WTC11 (cell line): ENCODE measurements around the gene GLUD2. TPM values are rescaled to one million over a fixed set of nuclear protein-coding genes. Genes with fewer than 3 reads are reported as not detected.

Source experiments
- ATAC-seq: fragments of 200-7000 bp; cut with Tn5 transposase; 2 replicates; pipeline ENCODE4 v1.10.0; 2021; ENCODE audit warnings: mild to moderate bottlenecking, moderate library complexity
- CTCF ChIA-PET: fragments of 300-600 bp; sonication (Branson Sonifier 250); formaldehyde crosslinking; loops from one replicate; lab custom pipeline; 2021; ENCODE audit warnings: antibody characterized with exemption; lab: Charles Lee
- POLR2A ChIA-PET: fragments of 350-600 bp; sonication (Branson Sonifier 250); formaldehyde crosslinking; loops from one replicate; lab custom pipeline; 2021; ENCODE audit warnings: antibody characterized with exemption; lab: Charles Lee
- DNase-seq: peaks from one replicate; pipeline ENCODE4 v3.0.0; 2021; ENCODE audit warnings: low spot score
- H3K27ac Mint-ChIP-seq: 2 replicates; pipeline ENCODE4 v1.8.0; 2021; ENCODE audit warnings: mixed read lengths
- H3K27me3 Mint-ChIP-seq: 2 replicates; pipeline ENCODE4 v1.8.0; 2021; ENCODE audit warnings: low read depth, mild to moderate bottlenecking, moderate library complexity, mixed read lengths
- H3K36me3 Mint-ChIP-seq: 2 replicates; pipeline ENCODE4 v1.8.0; 2021; ENCODE audit warnings: mixed read lengths
- H3K4me1 Mint-ChIP-seq: 2 replicates; pipeline ENCODE4 v1.8.0; 2022; ENCODE audit warnings: mixed read lengths
- H3K4me3 Mint-ChIP-seq: 2 replicates; pipeline ENCODE4 v1.8.0; 2021; ENCODE audit warnings: mild to moderate bottlenecking, moderate library complexity, mixed read lengths
- H3K9me3 Mint-ChIP-seq: 2 replicates; pipeline ENCODE4 v1.8.0; 2021; ENCODE audit warnings: mixed read lengths
- CREM ChIP-seq: sonication (generic); formaldehyde crosslinking; IDR thresholded peaks from 2 replicates; pipeline ENCODE4 v1.8.1; 2022; ENCODE audit warnings: mild to moderate bottlenecking, missing genetic modification reagents, moderate library complexity
- ELF4 ChIP-seq: sonication (generic); formaldehyde crosslinking; IDR thresholded peaks from 2 replicates; pipeline ENCODE4 v1.8.1; 2022; ENCODE audit warnings: low read depth, mild to moderate bottlenecking, moderate library complexity, missing genetic modification reagents
- FOXJ3 ChIP-seq: sonication (generic); formaldehyde crosslinking; IDR thresholded peaks from 2 replicates; pipeline ENCODE4 v1.9.0; 2021; ENCODE audit warnings: missing genetic modification reagents, mild to moderate bottlenecking, borderline replicate concordance
- FOXP1 ChIP-seq: sonication (generic); formaldehyde crosslinking; IDR thresholded peaks from 2 replicates; pipeline ENCODE4 v1.8.0; 2022; ENCODE audit warnings: missing genetic modification reagents, mild to moderate bottlenecking, moderate library complexity, borderline replicate concordance
- GABPB1 ChIP-seq: sonication (generic); formaldehyde crosslinking; IDR thresholded peaks from 2 replicates; pipeline ENCODE4 v1.8.1; 2023; ENCODE audit warnings: mild to moderate bottlenecking, missing genetic modification reagents
- HMGA2 ChIP-seq: fragments of 250-450 bp; sonication (Bioruptor Pico); IDR thresholded peaks from 2 replicates; pipeline ENCODE4 v1.4.0; 2021; ENCODE audit warnings: mild to moderate bottlenecking, moderate library complexity
- NFE2L1 ChIP-seq: sonication (generic); formaldehyde crosslinking; IDR thresholded peaks from 2 replicates; pipeline ENCODE4 v1.8.1; 2023; ENCODE audit warnings: missing genetic modification reagents
- OVOL2 ChIP-seq: fragments of 250-450 bp; sonication (Bioruptor Pico); IDR thresholded peaks from 2 replicates; pipeline ENCODE4 v1.9.0; 2021; ENCODE audit warnings: mild to moderate bottlenecking, borderline replicate concordance
- PRRX2 ChIP-seq: fragments of 250-450 bp; sonication (Bioruptor Pico); IDR thresholded peaks from 2 replicates; pipeline ENCODE4 v1.8.0; 2021; ENCODE audit warnings: mild to moderate bottlenecking
- RELA ChIP-seq: sonication (generic); formaldehyde crosslinking; IDR thresholded peaks from 2 replicates; pipeline ENCODE4 v1.8.1; 2022; ENCODE audit warnings: missing genetic modification reagents, mild to moderate bottlenecking, borderline replicate concordance
- SMAD4 ChIP-seq: sonication (generic); formaldehyde crosslinking; IDR thresholded peaks from 2 replicates; pipeline ENCODE4 v1.8.0; 2022; ENCODE audit warnings: mild to moderate bottlenecking, missing genetic modification reagents
- SOX15 ChIP-seq: fragments of 250-450 bp; sonication (Bioruptor Pico); IDR thresholded peaks from 2 replicates; pipeline ENCODE4 v1.9.0; 2021; ENCODE audit warnings: mild to moderate bottlenecking
- SP1 ChIP-seq: sonication (generic); formaldehyde crosslinking; conservative IDR thresholded peaks from 2 replicates; pipeline ENCODE4 v1.8.1; 2022; ENCODE audit warnings: missing genetic modification reagents
- ZNF219 ChIP-seq: sonication (generic); formaldehyde crosslinking; IDR thresholded peaks from 2 replicates; pipeline ENCODE4 v1.8.0; 2023; ENCODE audit warnings: missing genetic modification reagents, mild to moderate bottlenecking, borderline replicate concordance
- ZNF232 ChIP-seq: sonication (generic); formaldehyde crosslinking; IDR thresholded peaks from 2 replicates; pipeline ENCODE4 v1.8.0; 2022; ENCODE audit warnings: mild to moderate bottlenecking, missing genetic modification reagents
- ZNF423 ChIP-seq: fragments of 250-450 bp; sonication (Bioruptor Pico); IDR thresholded peaks from 2 replicates; pipeline ENCODE4 v2.1.2; 2022; ENCODE audit warnings: mild to moderate bottlenecking, moderate library complexity
- total RNA-seq: library from RNA; stranded (reverse); gene quantifications from 3 replicates; pipeline ENCODE4 v1.2.3, GENCODE V29; 2021
- TF ChIP-seq, protein P1 (sequence below): sonication (generic); formaldehyde crosslinking; conservative IDR thresholded peaks from 2 replicates; pipeline ENCODE4 v1.8.1; 2022; ENCODE audit warnings: mild to moderate bottlenecking, missing genetic modification reagents
- TF ChIP-seq, protein P2 (sequence below): sonication (generic); formaldehyde crosslinking; IDR thresholded peaks from 2 replicates; pipeline ENCODE4 v1.8.1; 2023; ENCODE audit warnings: mild to moderate bottlenecking, missing genetic modification reagents, moderate library complexity
- TF ChIP-seq, protein P3 (sequence below): fragments of 250-450 bp; sonication (Bioruptor Pico); IDR thresholded peaks from 2 replicates; pipeline ENCODE4 v1.9.0; 2021; ENCODE audit warnings: mild to moderate bottlenecking
- TF ChIP-seq, protein P4 (sequence below): sonication (generic); formaldehyde crosslinking; IDR thresholded peaks from 2 replicates; pipeline ENCODE4 v1.8.1; 2022; ENCODE audit warnings: mild to moderate bottlenecking, moderate library complexity, missing genetic modification reagents
- TF ChIP-seq, protein P5 (sequence below): sonication (generic); formaldehyde crosslinking; IDR thresholded peaks from 2 replicates; pipeline ENCODE4 v1.8.0; 2022; ENCODE audit warnings: missing genetic modification reagents
- TF ChIP-seq, protein P6 (sequence below): sonication (generic); formaldehyde crosslinking; IDR thresholded peaks from 2 replicates; pipeline ENCODE4 v1.8.1; 2022; ENCODE audit warnings: low read depth, mild to moderate bottlenecking, moderate library complexity, missing genetic modification reagents, borderline replicate concordance

GLUD2 gene
- total RNA-seq, 1 experiment from 2014 or later, result 0.57 TPM

DNA sequence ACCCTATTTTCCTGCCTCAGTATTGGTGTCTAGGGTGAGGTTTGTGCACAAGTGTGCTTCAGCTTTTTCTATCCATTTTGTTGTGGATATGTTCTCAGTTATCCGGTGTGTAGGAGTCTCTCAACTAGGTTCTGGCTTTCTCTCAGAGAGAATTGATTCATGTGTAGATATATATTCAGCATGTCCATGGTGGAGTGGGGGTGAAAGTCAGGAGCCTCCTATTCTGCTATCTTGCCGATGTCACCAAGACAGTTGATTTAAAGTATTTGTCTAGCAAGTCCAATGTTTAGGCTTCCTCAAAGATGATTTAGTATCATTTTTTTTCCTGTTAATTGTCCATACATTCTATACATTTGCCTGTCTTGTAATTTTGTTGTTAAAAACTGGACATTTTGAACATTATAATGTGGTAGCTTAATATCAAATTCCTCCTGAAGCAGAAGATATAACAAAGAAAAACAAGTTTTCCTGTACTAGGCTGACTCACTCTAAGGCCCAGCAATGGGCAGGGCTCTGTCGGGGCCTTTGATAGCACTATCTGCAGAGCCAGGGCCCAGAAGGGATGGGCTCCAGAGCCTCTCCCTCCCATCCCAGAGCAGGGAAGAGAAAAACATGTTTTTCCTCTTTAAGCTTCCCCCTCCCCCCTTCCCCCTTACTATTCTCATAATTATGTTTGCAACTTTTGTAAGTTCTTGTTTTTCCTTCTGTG is 37.6 kb downstream of the GLUD2 start:
- ATAC-seq, result no peak
- ChIA-PET CTCF (no interaction called here), POLR2A (no interaction called here)
- Mint-ChIP-seq H3K4me3 (no peak overlapping the region), H3K27ac (no peak overlapping the region), H3K27me3 (no peaks in the 10 kb centered on the region)
- no peak for TF ChIP-seq ZNF423 (CRISPR knock-in tag)
- no peak for TF ChIP-seq SMAD4 (CRISPR knock-in tag)
- no peak for TF ChIP-seq FOXP1 (CRISPR knock-in tag)
- TF ChIP-seq, protein P1, sequence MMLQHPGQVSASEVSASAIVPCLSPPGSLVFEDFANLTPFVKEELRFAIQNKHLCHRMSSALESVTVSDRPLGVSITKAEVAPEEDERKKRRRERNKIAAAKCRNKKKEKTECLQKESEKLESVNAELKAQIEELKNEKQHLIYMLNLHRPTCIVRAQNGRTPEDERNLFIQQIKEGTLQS (CRISPR knock-in tag), result no peak
- TF ChIP-seq SOX15, result no peak
- TF ChIP-seq HMGA2 (CRISPR knock-in tag), result no peak
- no peak for TF ChIP-seq FOXJ3 (CRISPR knock-in tag)
- TF ChIP-seq RELA (CRISPR knock-in tag), result no peak
- TF ChIP-seq, protein P2, sequence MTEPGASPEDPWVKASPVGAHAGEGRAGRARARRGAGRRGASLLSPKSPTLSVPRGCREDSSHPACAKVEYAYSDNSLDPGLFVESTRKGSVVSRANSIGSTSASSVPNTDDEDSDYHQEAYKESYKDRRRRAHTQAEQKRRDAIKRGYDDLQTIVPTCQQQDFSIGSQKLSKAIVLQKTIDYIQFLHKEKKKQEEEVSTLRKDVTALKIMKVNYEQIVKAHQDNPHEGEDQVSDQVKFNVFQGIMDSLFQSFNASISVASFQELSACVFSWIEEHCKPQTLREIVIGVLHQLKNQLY, result no peak
- TF ChIP-seq, protein P3, sequence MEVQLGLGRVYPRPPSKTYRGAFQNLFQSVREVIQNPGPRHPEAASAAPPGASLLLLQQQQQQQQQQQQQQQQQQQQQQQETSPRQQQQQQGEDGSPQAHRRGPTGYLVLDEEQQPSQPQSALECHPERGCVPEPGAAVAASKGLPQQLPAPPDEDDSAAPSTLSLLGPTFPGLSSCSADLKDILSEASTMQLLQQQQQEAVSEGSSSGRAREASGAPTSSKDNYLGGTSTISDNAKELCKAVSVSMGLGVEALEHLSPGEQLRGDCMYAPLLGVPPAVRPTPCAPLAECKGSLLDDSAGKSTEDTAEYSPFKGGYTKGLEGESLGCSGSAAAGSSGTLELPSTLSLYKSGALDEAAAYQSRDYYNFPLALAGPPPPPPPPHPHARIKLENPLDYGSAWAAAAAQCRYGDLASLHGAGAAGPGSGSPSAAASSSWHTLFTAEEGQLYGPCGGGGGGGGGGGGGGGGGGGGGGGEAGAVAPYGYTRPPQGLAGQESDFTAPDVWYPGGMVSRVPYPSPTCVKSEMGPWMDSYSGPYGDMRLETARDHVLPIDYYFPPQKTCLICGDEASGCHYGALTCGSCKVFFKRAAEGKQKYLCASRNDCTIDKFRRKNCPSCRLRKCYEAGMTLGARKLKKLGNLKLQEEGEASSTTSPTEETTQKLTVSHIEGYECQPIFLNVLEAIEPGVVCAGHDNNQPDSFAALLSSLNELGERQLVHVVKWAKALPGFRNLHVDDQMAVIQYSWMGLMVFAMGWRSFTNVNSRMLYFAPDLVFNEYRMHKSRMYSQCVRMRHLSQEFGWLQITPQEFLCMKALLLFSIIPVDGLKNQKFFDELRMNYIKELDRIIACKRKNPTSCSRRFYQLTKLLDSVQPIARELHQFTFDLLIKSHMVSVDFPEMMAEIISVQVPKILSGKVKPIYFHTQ (CRISPR knock-in tag), result no peak
- TF ChIP-seq ZNF219 (CRISPR knock-in tag), result no peak
- TF ChIP-seq, protein P4, sequence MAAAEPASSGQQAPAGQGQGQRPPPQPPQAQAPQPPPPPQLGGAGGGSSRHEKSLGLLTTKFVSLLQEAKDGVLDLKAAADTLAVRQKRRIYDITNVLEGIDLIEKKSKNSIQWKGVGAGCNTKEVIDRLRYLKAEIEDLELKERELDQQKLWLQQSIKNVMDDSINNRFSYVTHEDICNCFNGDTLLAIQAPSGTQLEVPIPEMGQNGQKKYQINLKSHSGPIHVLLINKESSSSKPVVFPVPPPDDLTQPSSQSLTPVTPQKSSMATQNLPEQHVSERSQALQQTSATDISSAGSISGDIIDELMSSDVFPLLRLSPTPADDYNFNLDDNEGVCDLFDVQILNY (CRISPR knock-in tag), result no peak
- no peak for TF ChIP-seq CREM (CRISPR knock-in tag)
- no peak for TF ChIP-seq OVOL2 (CRISPR knock-in tag)
- TF ChIP-seq, protein P5, sequence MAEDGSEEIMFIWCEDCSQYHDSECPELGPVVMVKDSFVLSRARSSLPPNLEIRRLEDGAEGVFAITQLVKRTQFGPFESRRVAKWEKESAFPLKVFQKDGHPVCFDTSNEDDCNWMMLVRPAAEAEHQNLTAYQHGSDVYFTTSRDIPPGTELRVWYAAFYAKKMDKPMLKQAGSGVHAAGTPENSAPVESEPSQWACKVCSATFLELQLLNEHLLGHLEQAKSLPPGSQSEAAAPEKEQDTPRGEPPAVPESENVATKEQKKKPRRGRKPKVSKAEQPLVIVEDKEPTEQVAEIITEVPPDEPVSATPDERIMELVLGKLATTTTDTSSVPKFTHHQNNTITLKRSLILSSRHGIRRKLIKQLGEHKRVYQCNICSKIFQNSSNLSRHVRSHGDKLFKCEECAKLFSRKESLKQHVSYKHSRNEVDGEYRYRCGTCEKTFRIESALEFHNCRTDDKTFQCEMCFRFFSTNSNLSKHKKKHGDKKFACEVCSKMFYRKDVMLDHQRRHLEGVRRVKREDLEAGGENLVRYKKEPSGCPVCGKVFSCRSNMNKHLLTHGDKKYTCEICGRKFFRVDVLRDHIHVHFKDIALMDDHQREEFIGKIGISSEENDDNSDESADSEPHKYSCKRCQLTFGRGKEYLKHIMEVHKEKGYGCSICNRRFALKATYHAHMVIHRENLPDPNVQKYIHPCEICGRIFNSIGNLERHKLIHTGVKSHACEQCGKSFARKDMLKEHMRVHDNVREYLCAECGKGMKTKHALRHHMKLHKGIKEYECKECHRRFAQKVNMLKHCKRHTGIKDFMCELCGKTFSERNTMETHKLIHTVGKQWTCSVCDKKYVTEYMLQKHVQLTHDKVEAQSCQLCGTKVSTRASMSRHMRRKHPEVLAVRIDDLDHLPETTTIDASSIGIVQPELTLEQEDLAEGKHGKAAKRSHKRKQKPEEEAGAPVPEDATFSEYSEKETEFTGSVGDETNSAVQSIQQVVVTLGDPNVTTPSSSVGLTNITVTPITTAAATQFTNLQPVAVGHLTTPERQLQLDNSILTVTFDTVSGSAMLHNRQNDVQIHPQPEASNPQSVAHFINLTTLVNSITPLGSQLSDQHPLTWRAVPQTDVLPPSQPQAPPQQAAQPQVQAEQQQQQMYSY (CRISPR knock-in tag), result no peak
- TF ChIP-seq, all 79 proteins: peak for 0
- H3K9me3 Mint-ChIP-seq, result peaks cover 15% of the 10 kb centered on the region
- no peak for DNase-seq
- no peaks in the 10 kb centered on the region for H3K36me3 Mint-ChIP-seq
- H3K4me1 Mint-ChIP-seq, result peaks cover 7% of the 10 kb centered on the region; the same call in 1 of the 2 replicates

DNA sequence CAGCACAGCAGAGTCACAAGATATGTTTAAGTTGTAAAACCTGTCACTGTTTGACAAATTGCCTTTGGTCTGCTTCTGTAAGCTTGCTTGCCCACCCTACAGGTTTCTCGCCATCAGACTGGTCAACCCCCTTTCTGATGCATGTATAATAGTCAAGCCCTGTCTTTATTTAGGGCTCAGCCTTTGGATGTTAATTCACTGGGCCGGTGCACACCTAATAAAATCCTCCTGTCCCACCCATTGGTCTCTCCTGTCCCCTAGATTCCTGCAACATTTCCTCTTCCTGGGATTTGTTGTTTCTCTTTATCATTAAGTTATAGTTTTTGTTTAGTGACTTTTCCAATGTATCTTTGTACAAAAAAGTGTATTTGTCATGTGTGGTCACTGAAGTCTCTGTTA is 38.2 kb downstream of the GLUD2 start:
- no peak overlapping the region for H3K27ac Mint-ChIP-seq
- H3K4me1 Mint-ChIP-seq, result peaks cover 7% of the 10 kb centered on the region; the same call in 1 of the 2 replicates
- ATAC-seq (no peak), DNase-seq (no peak)
- no peak overlapping the region for H3K4me3 Mint-ChIP-seq
- no peaks in the 10 kb centered on the region for H3K27me3 Mint-ChIP-seq
- ChIA-PET CTCF (no interaction called here), POLR2A (no interaction called here)
- H3K36me3 Mint-ChIP-seq, result no peaks in the 10 kb centered on the region
- H3K9me3 Mint-ChIP-seq, result peaks cover 15% of the 10 kb centered on the region
- TF ChIP-seq PRRX2 (CRISPR knock-in tag) (no peak), SMAD4 (CRISPR knock-in tag) (no peak), NFE2L1 (CRISPR knock-in tag) (no peak), SP1 (CRISPR knock-in tag) (no peak), GABPB1 (CRISPR knock-in tag) (no peak), ELF4 (CRISPR knock-in tag) (no peak), ZNF232 (CRISPR knock-in tag) (no peak)
- TF ChIP-seq, protein P6, sequence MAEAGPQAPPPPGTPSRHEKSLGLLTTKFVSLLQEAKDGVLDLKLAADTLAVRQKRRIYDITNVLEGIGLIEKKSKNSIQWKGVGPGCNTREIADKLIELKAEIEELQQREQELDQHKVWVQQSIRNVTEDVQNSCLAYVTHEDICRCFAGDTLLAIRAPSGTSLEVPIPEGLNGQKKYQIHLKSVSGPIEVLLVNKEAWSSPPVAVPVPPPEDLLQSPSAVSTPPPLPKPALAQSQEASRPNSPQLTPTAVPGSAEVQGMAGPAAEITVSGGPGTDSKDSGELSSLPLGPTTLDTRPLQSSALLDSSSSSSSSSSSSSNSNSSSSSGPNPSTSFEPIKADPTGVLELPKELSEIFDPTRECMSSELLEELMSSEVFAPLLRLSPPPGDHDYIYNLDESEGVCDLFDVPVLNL (CRISPR knock-in tag), result no peak
